OCI-LY1 (cell line): ENCODE measurements around the gene TJP3.

Experiments used
- H2AFZ ChIP-seq: fragments of 200-600 bp; sonication (generic), shearing (Covaris generic); 2 replicates; pipeline ENCODE4 v1.6.0; 2014; ENCODE audit warnings: antibody characterized with exemption, mild to moderate bottlenecking, low read length
- H3F3A ChIP-seq: fragments of 200-600 bp; sonication (generic), shearing (Covaris generic); 2 replicates; pipeline ENCODE4 v1.6.0; 2014; ENCODE audit warnings: mild to moderate bottlenecking, antibody characterized with exemption, low read length, moderate library complexity; ENCODE audit not compliant: insufficient read depth
- H3K27ac ChIP-seq: fragments of 200-600 bp; sonication (generic); 2 replicates; pipeline ENCODE4 v1.5.1; 2014; ENCODE audit warnings: low read length, mixed run types, mild to moderate bottlenecking, low read depth; ENCODE audit not compliant: poor library complexity, severe bottlenecking
- H3K27me3 ChIP-seq: fragments of 200-600 bp; sonication (generic); 2 replicates; pipeline ENCODE4 v1.6.0; 2014; ENCODE audit warnings: antibody characterized with exemption, mild to moderate bottlenecking, low read length, moderate library complexity; ENCODE audit not compliant: insufficient read depth
- H3K36me3 ChIP-seq: fragments of 200-600 bp; sonication (generic); 2 replicates; pipeline ENCODE4 v1.6.1; 2014; ENCODE audit warnings: mild to moderate bottlenecking, antibody characterized with exemption, low read length, moderate library complexity, mixed read lengths; ENCODE audit not compliant: insufficient read depth
- H3K4me1 ChIP-seq: fragments of 200-600 bp; sonication (generic); 2 replicates; pipeline ENCODE4 v1.5.1; 2014; ENCODE audit warnings: mild to moderate bottlenecking, low read length, moderate library complexity; ENCODE audit not compliant: insufficient read depth, severe bottlenecking
- H3K4me2 ChIP-seq: fragments of 200-600 bp; sonication (generic), shearing (Covaris generic); 2 replicates; pipeline ENCODE4 v1.6.1; 2014; ENCODE audit warnings: low read length
- H3K4me3 ChIP-seq: fragments of 200-600 bp; sonication (generic); 2 replicates; pipeline ENCODE4 v1.5.1; 2014; ENCODE audit warnings: low read length, low read depth, mild to moderate bottlenecking, mixed read lengths; ENCODE audit not compliant: poor library complexity, severe bottlenecking
- H3K79me2 ChIP-seq: fragments of 200-600 bp; shearing (Covaris generic); 2 replicates; pipeline ENCODE4 v1.6.1; 2016; ENCODE audit warnings: mixed run types, low read length, mixed read lengths; ENCODE audit not compliant: insufficient read depth
- H3K9ac ChIP-seq: fragments of 200-600 bp; sonication (generic), shearing (Covaris generic); 2 replicates; pipeline ENCODE4 v1.6.1; 2014; ENCODE audit warnings: mild to moderate bottlenecking, low read length, mixed read lengths
- H3K9me2 ChIP-seq: fragments of 200-600 bp; sonication (generic), shearing (Covaris generic); 2 replicates; pipeline ENCODE4 v1.6.1; 2014; ENCODE audit warnings: low read depth, mild to moderate bottlenecking, low read length, mixed read lengths
- H3K9me3 ChIP-seq: fragments of 200-600 bp; shearing (Covaris generic); 2 replicates; pipeline ENCODE4 v1.6.1; 2014; ENCODE audit warnings: low read length, mixed read lengths
- H4K20me1 ChIP-seq: fragments of 200-600 bp; sonication (generic), shearing (Covaris generic); 2 replicates; pipeline ENCODE4 v1.6.0; 2016; ENCODE audit warnings: mild to moderate bottlenecking, low read length; ENCODE audit not compliant: insufficient read depth
- CTCF ChIP-seq: fragments of 200-600 bp; sonication (generic), shearing (Covaris generic); IDR thresholded peaks from 2 replicates; pipeline ENCODE4 v1.5.1; 2017; ENCODE audit warnings: mild to moderate bottlenecking, antibody characterized with exemption, low read length, moderate library complexity, mixed read lengths
- EZH2 ChIP-seq: fragments of 200-600 bp; sonication (generic), shearing (Covaris generic); IDR thresholded peaks from 2 replicates; pipeline ENCODE4 v1.8.0; 2017; ENCODE audit warnings: borderline replicate concordance, mixed run types, mild to moderate bottlenecking, antibody characterized with exemption, low read length, moderate library complexity, mixed read lengths

Gene TJP3

GRCh38 chr19:3730457-3730958, 22.3 kb downstream of the TJP3 start:
- Histone ChIP-seq H4K20me1 (no peaks in the 10 kb centered on the region), H3K4me2 (no peak overlapping the region), H2AFZ (no peak overlapping the region), H3K27me3 (peaks cover 8% of the 10 kb centered on the region), H3K27ac (no peak overlapping the region), H3K36me3 (no peaks in the 10 kb centered on the region), H3K79me2 (no peaks in the 10 kb centered on the region), H3K4me1 (no peaks in the 10 kb centered on the region), H3K4me3 (no peak overlapping the region), H3K9me2 (no peaks in the 10 kb centered on the region), H3K9ac (no peak overlapping the region), H3K9me3 (no peaks in the 10 kb centered on the region), H3F3A (no peaks in the 10 kb centered on the region)
- TF ChIP-seq CTCF: no peak
- TF ChIP-seq EZH2: no peak

- no peak overlapping the region for H3K9ac ChIP-seq
- H2AFZ ChIP-seq: no peak overlapping the region
- TF ChIP-seq CTCF: no peak
- TF ChIP-seq EZH2: no peak
- no peak overlapping the region for H3K4me3 ChIP-seq
- peaks cover 5% of the 10 kb centered on the region for H3K27me3 ChIP-seq
- no peaks in the 10 kb centered on the region for H3K9me2 ChIP-seq
- no peaks in the 10 kb centered on the region for H3K9me3 ChIP-seq
- no peak overlapping the region for H3K4me2 ChIP-seq
- no peaks in the 10 kb centered on the region for H3F3A ChIP-seq
- no peaks in the 10 kb centered on the region for H4K20me1 ChIP-seq
- H3K27ac ChIP-seq: no peak overlapping the region
- H3K4me1 ChIP-seq: no peaks in the 10 kb centered on the region
- no peaks in the 10 kb centered on the region for H3K79me2 ChIP-seq
- H3K36me3 ChIP-seq: no peaks in the 10 kb centered on the region
These were observed 23.9 kb downstream of the TJP3 start for GRCh38 chr19:3732108-3732507.

GRCh38 chr19:3733549-3734309, 25.5 kb downstream of the TJP3 start:
- H3F3A ChIP-seq: no peaks in the 10 kb centered on the region
- H3K9ac ChIP-seq: no peak overlapping the region
- H2AFZ ChIP-seq: no peak overlapping the region
- H3K4me3 ChIP-seq: no peak overlapping the region
- H3K4me2 ChIP-seq: no peak overlapping the region
- no peaks in the 10 kb centered on the region for H3K79me2 ChIP-seq
- H3K9me3 ChIP-seq: no peaks in the 10 kb centered on the region
- no peaks in the 10 kb centered on the region for H4K20me1 ChIP-seq
- H3K36me3 ChIP-seq: no peaks in the 10 kb centered on the region
- H3K4me1 ChIP-seq: no peaks in the 10 kb centered on the region
- H3K27ac ChIP-seq: no peak overlapping the region
- H3K27me3 ChIP-seq: peaks cover 5% of the 10 kb centered on the region
- no peaks in the 10 kb centered on the region for H3K9me2 ChIP-seq
- TF ChIP-seq CTCF (no peak), EZH2 (no peak)
